ENCODE results near the gene HOXB8.

The HOXB8 gene

DNA sequence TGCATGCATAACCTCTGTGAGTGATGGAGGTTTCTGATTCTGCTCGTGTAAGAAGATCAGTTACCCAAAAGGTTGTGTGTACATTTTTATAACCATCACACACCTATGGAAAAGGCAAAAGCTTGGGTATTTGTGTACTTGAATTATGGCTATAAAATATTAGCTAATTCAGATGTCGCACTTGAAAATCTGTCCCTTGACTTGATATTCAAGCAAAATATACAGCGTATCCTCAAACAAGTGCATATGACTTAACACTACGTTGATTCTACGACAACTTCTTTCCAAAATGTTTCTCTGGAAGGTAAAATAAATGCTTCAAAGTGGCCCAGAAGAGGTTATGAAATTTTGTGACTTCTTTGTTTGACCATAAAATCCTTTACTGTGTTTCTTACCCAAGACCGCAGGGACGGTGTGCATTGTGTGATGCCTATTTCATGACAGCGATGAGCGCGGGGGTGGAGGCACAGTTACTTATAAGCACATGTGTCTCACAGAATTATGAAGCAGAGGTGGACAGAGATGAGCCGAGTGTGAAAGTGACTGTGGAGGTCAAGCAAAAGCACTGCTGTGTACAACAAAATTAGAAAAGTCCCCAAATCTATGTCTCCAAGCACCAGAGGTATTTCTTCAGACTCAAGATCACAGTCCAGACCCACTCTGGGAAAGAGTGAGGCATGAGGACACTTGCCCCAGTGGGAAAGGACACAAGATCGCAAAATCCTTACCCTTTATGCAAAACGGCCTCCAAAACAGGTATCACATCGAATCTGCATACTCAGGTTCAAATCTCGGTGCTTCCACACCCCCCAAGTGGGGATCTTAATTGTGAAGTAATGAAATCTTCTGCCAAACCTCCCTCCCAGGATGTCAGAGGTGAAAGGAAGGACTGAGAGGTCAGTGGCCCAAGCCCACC lies 15.2 kb upstream of the HOXB8 start:
- no peak for TF ChIP-seq ZFX (IDR thresholded peaks at IDR 0.05; ENCODE audit: borderline replicate concordance)
- TF ChIP-seq, protein P1, sequence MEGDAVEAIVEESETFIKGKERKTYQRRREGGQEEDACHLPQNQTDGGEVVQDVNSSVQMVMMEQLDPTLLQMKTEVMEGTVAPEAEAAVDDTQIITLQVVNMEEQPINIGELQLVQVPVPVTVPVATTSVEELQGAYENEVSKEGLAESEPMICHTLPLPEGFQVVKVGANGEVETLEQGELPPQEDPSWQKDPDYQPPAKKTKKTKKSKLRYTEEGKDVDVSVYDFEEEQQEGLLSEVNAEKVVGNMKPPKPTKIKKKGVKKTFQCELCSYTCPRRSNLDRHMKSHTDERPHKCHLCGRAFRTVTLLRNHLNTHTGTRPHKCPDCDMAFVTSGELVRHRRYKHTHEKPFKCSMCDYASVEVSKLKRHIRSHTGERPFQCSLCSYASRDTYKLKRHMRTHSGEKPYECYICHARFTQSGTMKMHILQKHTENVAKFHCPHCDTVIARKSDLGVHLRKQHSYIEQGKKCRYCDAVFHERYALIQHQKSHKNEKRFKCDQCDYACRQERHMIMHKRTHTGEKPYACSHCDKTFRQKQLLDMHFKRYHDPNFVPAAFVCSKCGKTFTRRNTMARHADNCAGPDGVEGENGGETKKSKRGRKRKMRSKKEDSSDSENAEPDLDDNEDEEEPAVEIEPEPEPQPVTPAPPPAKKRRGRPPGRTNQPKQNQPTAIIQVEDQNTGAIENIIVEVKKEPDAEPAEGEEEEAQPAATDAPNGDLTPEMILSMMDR (IDR thresholded peaks at IDR 0.05) = no peak
- H3K27ac ChIP-seq = no peak overlapping the region

- no peak for TF ChIP-seq ZFX (IDR thresholded peaks at IDR 0.05; ENCODE audit: borderline replicate concordance)
- TF ChIP-seq, protein P1 (IDR thresholded peaks at IDR 0.05) = no peak
- no peak overlapping the region for H3K27ac ChIP-seq
Observed at GRCh38 chr17:48629411-48629759, 14.3 kb upstream of the HOXB8 start.

DNA sequence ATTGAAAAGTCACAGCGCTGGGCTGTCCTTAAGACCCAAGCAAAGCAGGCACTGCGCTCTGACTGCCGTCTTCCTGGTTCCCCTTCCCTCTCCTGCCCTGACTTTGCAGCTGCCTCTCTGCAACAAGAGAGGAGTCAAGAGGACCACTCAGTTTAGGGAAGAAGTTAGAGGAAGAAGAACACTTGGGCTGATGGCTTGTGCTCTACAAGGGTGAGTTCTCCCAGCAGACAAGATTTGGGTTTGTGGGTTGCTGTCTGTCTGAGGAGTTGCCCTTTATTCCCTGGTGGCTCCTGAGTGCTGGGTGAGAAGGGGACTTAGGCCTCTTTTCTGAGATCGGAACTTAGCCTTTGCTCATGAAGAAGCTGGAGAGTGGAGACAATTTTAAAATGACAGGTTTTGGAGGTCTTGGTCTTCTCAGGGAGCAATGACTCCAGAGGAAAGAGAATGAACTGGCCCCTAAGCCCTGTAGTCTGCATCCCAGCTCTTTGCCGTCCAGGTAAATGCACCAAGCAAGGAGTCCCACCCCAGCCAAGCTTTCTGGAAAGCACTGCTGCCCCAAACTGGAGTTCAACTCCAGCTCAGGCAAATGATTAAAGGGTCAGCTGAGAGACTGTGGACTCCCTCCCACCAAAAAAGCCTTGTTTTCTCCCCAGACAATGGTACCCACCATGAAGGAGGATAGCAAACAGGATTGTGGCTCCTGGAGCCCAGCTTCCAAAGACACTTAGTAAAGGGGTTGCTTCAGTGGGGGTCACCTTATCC lies 13.7 kb upstream of the HOXB8 start:
- H3K27ac ChIP-seq = no peak overlapping the region
- TF ChIP-seq, protein P1 (IDR thresholded peaks at IDR 0.05) = no peak
- TF ChIP-seq ZFX (IDR thresholded peaks at IDR 0.05; ENCODE audit: borderline replicate concordance) = no peak

DNA sequence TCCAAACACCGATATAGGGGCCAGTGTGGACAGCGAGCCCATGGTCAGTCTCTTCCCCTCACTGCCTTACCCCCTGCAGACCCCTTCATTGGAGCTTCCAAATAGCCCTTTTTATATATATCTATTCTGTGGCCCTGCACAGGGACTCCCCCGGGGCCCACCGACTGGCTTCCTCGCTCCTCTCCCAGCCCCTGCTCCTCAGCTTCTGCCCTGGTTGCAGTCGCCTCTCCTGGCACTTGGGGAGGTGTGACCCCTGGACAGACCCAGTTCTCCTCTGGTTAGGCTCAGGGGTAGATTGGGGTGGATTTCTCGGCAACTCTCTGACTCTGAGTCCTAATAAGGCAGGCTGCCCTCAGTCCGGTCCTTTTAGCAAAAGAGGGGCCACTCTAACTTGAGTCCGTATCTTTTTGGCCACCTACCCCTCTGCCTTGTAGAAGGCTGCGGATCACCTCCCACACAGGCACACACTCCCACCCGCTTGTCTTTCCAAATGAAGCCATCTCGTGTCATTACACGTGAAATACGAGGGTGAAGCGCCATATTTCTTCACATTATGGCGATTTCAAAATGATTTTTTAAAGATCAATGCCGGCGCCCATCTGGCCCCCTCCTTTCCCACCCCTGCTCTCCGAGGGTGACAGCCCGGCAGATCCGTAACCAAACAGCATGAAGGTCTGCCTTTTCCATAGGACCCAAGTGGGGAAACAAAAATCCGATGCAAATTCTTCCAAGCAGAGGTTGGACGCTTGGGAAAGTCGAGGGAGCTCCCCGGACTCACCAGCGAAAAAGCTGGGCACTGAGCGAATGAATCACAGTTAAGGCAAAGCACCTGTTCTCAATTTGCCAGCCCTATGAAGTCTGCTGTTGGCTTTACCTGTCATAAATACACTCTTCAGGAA lies 12.8 kb upstream of the HOXB8 start:
- H3K27ac ChIP-seq = no peak overlapping the region
- TF ChIP-seq ZFX (IDR thresholded peaks at IDR 0.05; ENCODE audit: borderline replicate concordance) = no peak
- TF ChIP-seq, protein P1 (IDR thresholded peaks at IDR 0.05) = no peak

GRCh38 chr17:48627118-48627597 lies 12.1 kb upstream of the HOXB8 start:
- H3K27ac ChIP-seq = no peak overlapping the region
- TF ChIP-seq, protein P1 (IDR thresholded peaks at IDR 0.05) = no peak
- no peak for TF ChIP-seq ZFX (IDR thresholded peaks at IDR 0.05; ENCODE audit: borderline replicate concordance)

- TF ChIP-seq, protein P1 (IDR thresholded peaks at IDR 0.05) = no peak
- TF ChIP-seq ZFX (IDR thresholded peaks at IDR 0.05; ENCODE audit: borderline replicate concordance) = no peak
- H3K27ac ChIP-seq = peak within 1 kb of the TSS; percentile 69
Observed at GRCh38 chr17:48626245-48627117, 11.4 kb upstream of the HOXB8 start, which contains the start of gene HOXB9. Gene HOXB9, minus strand, starts transcription at chr17:48626358. Its CDS starts 89 bp downstream, at chr17:48626269.

Data from 22Rv1 (cell line).